Activated CD8-positive, alpha-beta T cell treated with anti-CD3 and anti-CD28 coated beads, Interleukin-2, amount 10 ng/mL, durations not matched to agents 7 days and 5 days (primary cell): ENCODE data around the gene SMNDC1. TPM values are rescaled to one million over a fixed set of nuclear protein-coding genes. Genes with fewer than 3 reads are reported as not detected.

ENCODE experiments used
- ATAC-seq: fragments of 150-1000 bp; cut with Tn5 transposase; one replicate; pipeline ENCODE4 v1.10.0; 2021; ENCODE audit warnings: moderate library complexity
- CTCF ChIA-PET: fragments of 350-600 bp; sonication (Branson Sonifier 250); formaldehyde crosslinking; loops from one replicate; lab custom pipeline; 2021; ENCODE audit warnings: antibody characterized with exemption; lab: Charles Lee
- POLR2A ChIA-PET: fragments of 350-600 bp; sonication (Branson Sonifier 250); formaldehyde crosslinking; loops from one replicate; lab custom pipeline; 2021; ENCODE audit warnings: antibody characterized with exemption; lab: Charles Lee
- DNase-seq: peaks from one replicate; pipeline ENCODE4 v3.0.0-alpha.2; 2020
- H3K27ac Mint-ChIP-seq: one replicate; pipeline ENCODE4 v1.8.0; 2021; ENCODE audit warnings: mild to moderate bottlenecking, mixed read lengths
- H3K27me3 Mint-ChIP-seq: one replicate; pipeline ENCODE4 v1.8.0; 2021; ENCODE audit warnings: low read depth, mixed read lengths
- H3K36me3 Mint-ChIP-seq: one replicate; pipeline ENCODE4 v1.8.0; 2021; ENCODE audit warnings: low read depth, mixed read lengths
- H3K4me1 Mint-ChIP-seq: one replicate; pipeline ENCODE4 v1.8.0; 2021; ENCODE audit warnings: low read depth, mixed read lengths
- H3K4me3 Mint-ChIP-seq: one replicate; pipeline ENCODE4 v1.8.0; 2021; ENCODE audit warnings: mild to moderate bottlenecking, mixed read lengths
- H3K9me3 Mint-ChIP-seq: one replicate; pipeline ENCODE4 v1.8.0; 2022; ENCODE audit warnings: mixed read lengths; ENCODE audit not compliant: insufficient read depth
- total RNA-seq, 2 experiments: library from RNA; stranded (reverse); gene quantifications; one replicate each; pipeline ENCODE4 v1.2.3, GENCODE V29; 2021

SMNDC1 gene
- total RNA-seq, 2 experiments from 2014 or later = 37.5 to 37.8 TPM

DNA sequence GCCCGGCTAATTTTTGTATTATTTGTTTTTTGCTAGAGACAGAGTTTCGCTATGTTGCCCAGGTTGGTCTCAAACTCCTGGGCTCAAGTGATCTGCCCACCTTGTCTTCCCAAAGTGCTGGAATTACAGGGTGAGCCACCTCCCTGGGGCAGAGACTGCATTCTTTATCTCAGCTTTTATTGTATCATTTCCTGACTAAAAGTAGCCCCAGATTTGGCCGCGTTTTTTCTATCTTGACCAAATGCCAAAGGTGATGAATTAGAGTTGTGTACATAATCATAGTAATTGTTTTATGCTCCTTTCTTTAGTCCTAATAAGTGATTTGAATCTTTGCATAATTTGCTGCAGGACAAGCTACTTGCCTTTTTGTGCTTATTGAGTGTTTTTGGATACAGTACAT is 3.1 kb upstream of the SMNDC1 start:
- CTCF ChIA-PET = interaction anchor here (0.8 to 5.8 kb wide), 9 partner anchors 22 to 292 kb away, joined by 3 to 64 read pairs (median 31); partner anchors contain the start of gene SMC3
- H3K4me3 Mint-ChIP-seq = no peak overlapping the region

DNA sequence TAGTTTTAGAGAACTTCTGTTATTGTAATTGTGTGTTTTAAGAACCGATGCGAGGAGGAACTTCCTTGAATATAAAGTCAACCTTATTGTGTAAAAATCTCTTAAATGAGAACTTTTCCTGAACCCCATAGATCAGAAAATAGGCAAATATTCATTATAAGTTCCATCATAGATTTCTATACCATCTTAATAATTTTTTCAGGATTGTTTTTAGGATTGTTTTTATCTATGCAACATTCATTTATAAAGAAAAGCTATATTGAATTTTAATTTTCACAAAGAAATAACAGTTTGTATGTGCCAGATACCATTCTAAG is 1.7 kb upstream of the SMNDC1 start:
- CTCF ChIA-PET = interaction anchor here (0.7 to 5.8 kb wide), 23 partner anchors 16 to 375 kb away, joined by 3 to 64 read pairs (median 5); partner anchors contain the start of gene SMC3
- Mint-ChIP-seq H3K36me3 (peaks cover 26% of the 10 kb centered on the region), H3K4me3 (no peak overlapping the region), H3K27ac (no peak overlapping the region), H3K9me3 (no peaks in the 10 kb centered on the region), H3K4me1 (peaks cover 45% of the 10 kb centered on the region), H3K27me3 (peaks cover 5% of the 10 kb centered on the region)
- no peak for ATAC-seq
- POLR2A ChIA-PET = interaction anchor here (0.9 kb wide), 1 partner anchor 195 kb away, joined by 3 read pairs; no protein-coding TSS in a partner anchor
- DNase-seq = no peak

More for the DNA sequence above, 3.1 kb upstream of the SMNDC1 start:
- H3K27me3 Mint-ChIP-seq = peaks cover 6% of the 10 kb centered on the region
- POLR2A ChIA-PET = no interaction called here
- no peak overlapping the region for H3K27ac Mint-ChIP-seq
- peaks cover 12% of the 10 kb centered on the region for H3K36me3 Mint-ChIP-seq
- ATAC-seq (no peak), DNase-seq (no peak)
- H3K9me3 Mint-ChIP-seq = no peaks in the 10 kb centered on the region
- H3K4me1 Mint-ChIP-seq = peaks cover 36% of the 10 kb centered on the region

DNA sequence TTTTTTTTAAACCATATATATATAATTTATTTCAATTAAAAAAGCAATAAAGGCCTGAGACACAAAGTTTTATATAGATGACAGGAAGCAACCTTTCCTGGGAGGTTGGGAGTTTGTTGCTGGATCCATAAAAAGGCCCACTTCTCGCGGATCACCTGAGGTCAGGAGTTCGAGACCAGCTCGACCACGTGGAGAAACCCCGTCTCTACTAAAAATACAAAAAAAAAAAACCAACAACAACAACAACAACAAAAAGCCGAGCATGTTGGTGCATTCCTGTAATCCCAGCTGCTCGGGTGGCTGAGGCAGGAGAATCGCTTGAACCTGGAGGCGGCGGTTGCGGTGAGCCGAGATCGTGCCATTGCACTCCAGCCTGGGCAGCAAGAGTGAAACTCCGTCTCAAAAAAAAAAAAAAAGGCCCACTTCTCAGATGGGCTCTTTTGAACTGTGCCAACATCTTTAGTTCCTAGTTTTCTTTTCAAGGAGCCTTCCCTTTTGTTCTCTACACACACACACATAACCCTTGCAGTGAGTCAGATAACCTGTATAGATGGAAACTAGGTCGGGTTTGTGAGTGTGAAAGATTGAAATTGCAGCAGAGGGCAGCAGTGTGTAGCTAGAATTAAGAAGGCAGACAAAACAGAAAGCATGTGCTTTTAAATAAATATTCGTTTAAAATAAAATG is 1.2 kb upstream of the SMNDC1 start:
- H3K36me3 Mint-ChIP-seq = peaks cover 31% of the 10 kb centered on the region
- H3K4me1 Mint-ChIP-seq = peaks cover 45% of the 10 kb centered on the region
- ChIA-PET POLR2A (interaction anchor here (0.8 to 2.2 kb wide), 6 partner anchors 10 to 241 kb away, joined by 3 to 10 read pairs (median 3); no protein-coding TSS in a partner anchor), CTCF (interaction anchor here (0.7 to 5.8 kb wide), 33 partner anchors 10 to 547 kb away, joined by 3 to 64 read pairs (median 5); partner anchors contain the start of gene SMC3)
- H3K27me3 Mint-ChIP-seq = peaks cover 5% of the 10 kb centered on the region
- peak; percentile 52 for ATAC-seq
- no peaks in the 10 kb centered on the region for H3K9me3 Mint-ChIP-seq
- H3K4me3 Mint-ChIP-seq = peak overlapping the region; percentile 95
- peak; percentile 77 for DNase-seq
- H3K27ac Mint-ChIP-seq = peak overlapping the region; percentile 97

DNA sequence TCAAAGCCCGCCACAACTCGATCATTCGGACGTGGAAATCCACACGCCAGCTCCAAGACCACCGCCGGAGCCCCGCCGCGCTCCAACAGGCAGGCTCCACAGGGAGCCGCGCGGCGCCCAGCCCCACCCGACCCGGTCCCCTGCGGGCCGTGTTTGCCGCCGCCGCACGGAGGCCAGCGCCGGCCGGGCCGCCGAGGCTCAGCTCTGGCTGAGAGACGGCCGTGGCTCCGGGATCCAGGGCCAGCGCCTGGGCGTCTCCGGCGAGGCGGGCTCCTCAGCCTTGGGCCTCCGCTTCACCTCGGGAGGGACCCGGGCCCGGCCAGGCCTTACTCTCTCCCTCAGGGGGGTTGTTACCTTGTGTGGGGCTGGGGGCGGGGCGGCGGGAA is 333 bp downstream of the SMNDC1 start:
- ATAC-seq (peak; percentile 75), DNase-seq (no peak)
- no peaks in the 10 kb centered on the region for H3K27me3 Mint-ChIP-seq
- POLR2A ChIA-PET = interaction anchor here (0.6 to 2.2 kb wide), 5 partner anchors 8 to 292 kb away, joined by 3 to 10 read pairs (median 3); no protein-coding TSS in a partner anchor
- peak overlapping the region; percentile 95 for H3K4me3 Mint-ChIP-seq
- CTCF ChIA-PET = interaction anchor here (1.0 to 5.8 kb wide), 23 partner anchors 9 to 367 kb away, joined by 3 to 64 read pairs (median 6); partner anchors contain the start of gene SMC3
- H3K9me3 Mint-ChIP-seq = no peaks in the 10 kb centered on the region
- H3K4me1 Mint-ChIP-seq = peaks cover 48% of the 10 kb centered on the region
- peaks cover 38% of the 10 kb centered on the region for H3K36me3 Mint-ChIP-seq
- peak overlapping the region; percentile 97 for H3K27ac Mint-ChIP-seq

DNA sequence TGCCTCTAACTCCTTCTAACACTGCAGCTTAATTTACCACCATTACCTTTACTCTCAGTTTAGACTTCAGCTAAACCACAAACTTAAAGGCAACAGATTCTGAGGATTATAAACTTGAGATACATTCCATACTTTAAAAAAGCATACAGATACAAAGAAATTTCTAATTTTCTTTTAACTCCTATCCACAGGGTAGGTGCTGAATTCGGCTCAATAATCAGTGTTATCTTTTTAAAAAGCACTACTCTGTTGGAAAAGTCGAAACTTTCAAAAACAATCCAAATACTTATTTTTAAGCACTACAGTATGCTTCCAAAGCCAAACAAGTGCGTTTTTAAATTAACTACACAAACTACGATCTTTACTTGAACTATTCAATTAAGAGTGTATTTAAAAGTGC is 1.0 kb downstream of the SMNDC1 start:
- peaks cover 51% of the 10 kb centered on the region for H3K4me1 Mint-ChIP-seq
- peak overlapping the region; percentile 95 for H3K4me3 Mint-ChIP-seq
- peaks cover 45% of the 10 kb centered on the region for H3K36me3 Mint-ChIP-seq
- POLR2A ChIA-PET = interaction anchor here (0.6 to 2.2 kb wide), 4 partner anchors 7 to 292 kb away, joined by 3 to 10 read pairs (median 4); partner anchors contain the start of gene SMC3
- CTCF ChIA-PET = interaction anchor here (1.0 to 5.8 kb wide), 10 partner anchors 8 to 304 kb away, joined by 3 to 64 read pairs (median 20); partner anchors contain the start of gene SMC3
- DNase-seq = no peak
- peak overlapping the region; percentile 85 for H3K27ac Mint-ChIP-seq
- H3K27me3 Mint-ChIP-seq = no peaks in the 10 kb centered on the region
- H3K9me3 Mint-ChIP-seq = no peaks in the 10 kb centered on the region
- no peak for ATAC-seq

DNA sequence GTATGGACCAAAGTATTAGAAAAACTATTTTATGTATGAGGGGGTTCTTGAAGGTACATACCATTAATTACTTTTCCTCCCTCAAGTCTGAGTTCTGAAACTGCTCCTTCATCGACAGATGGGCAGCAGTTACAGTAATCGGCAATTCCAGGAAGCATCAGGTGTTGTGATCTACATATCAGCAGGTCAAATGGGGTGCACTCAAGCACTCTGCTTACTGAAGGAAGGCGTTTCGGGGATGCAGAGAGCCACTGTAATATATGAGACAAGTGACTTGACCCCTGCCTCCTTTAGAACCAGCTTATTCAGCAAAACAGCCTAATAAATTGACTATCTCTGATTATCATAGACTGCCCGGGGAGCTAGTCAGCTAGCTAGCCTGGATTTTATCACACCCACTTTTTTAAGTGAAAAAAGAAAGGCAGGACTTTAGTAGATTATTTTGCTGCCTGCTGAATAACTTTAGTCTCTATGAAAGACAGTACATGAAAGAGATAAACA is 4.2 kb downstream of the SMNDC1 start:
- CTCF ChIA-PET = interaction anchor here (1.7 to 1.8 kb wide), 2 partner anchors 91 to 372 kb away, joined by 4 to 7 read pairs; no protein-coding TSS in a partner anchor
- Mint-ChIP-seq H3K4me1 (peaks cover 47% of the 10 kb centered on the region), H3K36me3 (peaks cover 68% of the 10 kb centered on the region), H3K4me3 (no peak overlapping the region), H3K27me3 (no peaks in the 10 kb centered on the region), H3K27ac (no peak overlapping the region), H3K9me3 (no peaks in the 10 kb centered on the region)
- no peak for DNase-seq
- POLR2A ChIA-PET = interaction anchor here (0.5 kb wide), 1 partner anchor 122 kb away, joined by 3 read pairs; no protein-coding TSS in a partner anchor
- ATAC-seq = no peak

DNA sequence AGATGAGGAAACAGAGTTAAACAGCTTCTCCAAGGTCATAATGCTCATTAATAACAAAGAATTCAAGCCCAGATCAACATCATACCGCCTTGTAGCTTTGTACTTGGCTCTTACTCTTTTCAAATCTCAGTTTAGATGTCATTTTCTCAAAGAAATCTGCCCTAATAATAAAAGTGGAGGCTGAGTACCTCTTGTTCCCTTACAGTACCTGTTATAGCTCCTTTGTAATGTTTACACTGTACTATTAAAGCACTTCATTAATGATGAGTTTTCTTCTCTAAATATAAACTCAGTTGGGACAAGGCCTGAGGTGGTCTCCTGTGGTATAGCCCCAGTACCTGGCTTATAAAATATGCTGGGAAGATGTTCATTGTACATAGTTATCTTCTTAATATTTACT is 7.8 kb downstream of the SMNDC1 start:
- Mint-ChIP-seq H3K36me3 (peaks cover 73% of the 10 kb centered on the region), H3K27ac (no peak overlapping the region)

DNA sequence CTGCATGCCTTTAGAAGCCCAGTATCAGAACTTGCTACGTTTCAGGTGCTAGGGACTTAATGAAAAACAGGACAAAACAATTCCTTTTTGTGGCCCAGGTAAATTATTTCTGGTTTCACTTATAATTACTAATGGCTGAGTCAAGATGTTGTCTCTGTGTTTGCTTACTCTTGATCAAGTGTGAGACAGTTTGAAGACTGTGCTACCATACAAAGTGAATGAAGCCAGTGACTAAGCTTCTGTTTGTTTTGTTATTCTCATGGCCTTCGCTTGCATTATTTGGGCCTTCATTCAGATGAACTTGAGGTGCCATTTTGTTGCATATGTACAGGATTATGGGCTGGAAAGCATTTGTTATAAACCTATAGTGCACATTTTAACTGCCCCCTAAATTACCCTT is 17.9 kb downstream of the SMNDC1 start:
- DNase-seq (no peak), ATAC-seq (no peak)
- Mint-ChIP-seq H3K27ac (no peak overlapping the region), H3K27me3 (no peaks in the 10 kb centered on the region), H3K9me3 (no peaks in the 10 kb centered on the region), H3K4me3 (no peak overlapping the region), H3K4me1 (no peaks in the 10 kb centered on the region), H3K36me3 (peaks cover 25% of the 10 kb centered on the region)
- ChIA-PET CTCF (interaction anchor here (1.4 kb wide), 1 partner anchor 149 kb away, joined by 5 read pairs; no protein-coding TSS in a partner anchor), POLR2A (no interaction called here)

More for the DNA sequence above, 7.8 kb downstream of the SMNDC1 start:
- H3K27me3 Mint-ChIP-seq = no peaks in the 10 kb centered on the region
- POLR2A ChIA-PET = interaction anchor here (1.8 kb wide), 1 partner anchor 8 kb away, joined by 10 read pairs; the partner anchor contains the start of gene SMNDC1
- no peak for DNase-seq
- CTCF ChIA-PET = interaction anchor here (1.5 to 2.0 kb wide), 3 partner anchors 12 to 159 kb away, joined by 3 to 10 read pairs (median 6); no protein-coding TSS in a partner anchor
- no peaks in the 10 kb centered on the region for H3K9me3 Mint-ChIP-seq
- H3K4me1 Mint-ChIP-seq = peaks cover 25% of the 10 kb centered on the region
- no peak overlapping the region for H3K4me3 Mint-ChIP-seq
- no peak for ATAC-seq

DNA sequence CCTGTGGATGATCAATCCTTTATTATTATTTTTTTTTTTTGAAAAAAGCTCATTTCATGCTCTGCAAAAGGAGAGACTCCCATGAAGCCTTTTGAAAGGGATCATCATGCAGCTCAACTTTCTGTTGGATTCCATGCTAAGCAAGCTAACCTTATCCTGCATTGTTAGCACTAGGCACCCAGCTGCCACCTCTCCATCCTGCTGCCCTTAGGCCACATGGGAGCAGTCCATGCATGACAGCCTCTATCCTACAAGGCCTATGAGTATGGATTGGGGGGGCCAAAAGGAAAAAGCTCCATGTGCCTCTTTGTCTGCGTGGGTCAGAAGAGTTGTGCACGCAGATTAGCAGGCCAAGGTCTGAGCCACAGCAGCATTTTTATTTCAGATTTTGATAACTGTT is 19.2 kb downstream of the SMNDC1 start:
- Mint-ChIP-seq H3K27ac (no peak overlapping the region), H3K36me3 (peaks cover 21% of the 10 kb centered on the region), H3K4me3 (no peak overlapping the region), H3K9me3 (no peaks in the 10 kb centered on the region), H3K27me3 (no peaks in the 10 kb centered on the region), H3K4me1 (no peaks in the 10 kb centered on the region)
- DNase-seq (no peak), ATAC-seq (no peak)
- ChIA-PET POLR2A (interaction anchor here (0.6 to 1.5 kb wide), 2 partner anchors 22 to 283 kb away, joined by 3 read pairs; no protein-coding TSS in a partner anchor), CTCF (interaction anchor here (0.7 to 4.1 kb wide), 6 partner anchors 11 to 1752 kb away, joined by 3 to 17 read pairs (median 3); no protein-coding TSS in a partner anchor)

DNA sequence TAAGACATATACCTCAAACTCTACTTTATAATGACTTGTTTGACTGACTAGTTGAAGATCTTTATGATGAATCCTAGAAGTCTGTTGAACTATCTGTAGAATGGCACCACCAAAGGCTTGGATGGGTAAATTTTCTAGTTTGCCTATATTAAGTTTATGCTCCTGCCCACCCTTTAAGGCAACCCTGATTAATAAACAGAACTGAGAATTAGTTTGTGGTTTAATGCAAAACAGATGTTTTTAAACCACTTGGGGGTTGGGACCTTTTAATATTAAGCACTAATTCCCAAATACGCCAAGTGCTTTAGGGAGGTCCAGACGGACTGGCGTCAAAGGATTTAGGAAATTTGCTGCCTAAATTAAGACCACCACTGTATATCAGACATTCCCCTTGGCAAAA is 20.5 kb downstream of the SMNDC1 start:
- Mint-ChIP-seq H3K4me3 (no peak overlapping the region), H3K27ac (no peak overlapping the region), H3K9me3 (no peaks in the 10 kb centered on the region), H3K36me3 (peaks cover 17% of the 10 kb centered on the region), H3K27me3 (no peaks in the 10 kb centered on the region), H3K4me1 (peaks cover 2% of the 10 kb centered on the region)
- POLR2A ChIA-PET = no interaction called here
- ATAC-seq = no peak
- DNase-seq = no peak
- CTCF ChIA-PET = interaction anchor here (0.6 to 4.1 kb wide), 3 partner anchors 12 to 146 kb away, joined by 3 to 17 read pairs (median 3); no protein-coding TSS in a partner anchor

DNA sequence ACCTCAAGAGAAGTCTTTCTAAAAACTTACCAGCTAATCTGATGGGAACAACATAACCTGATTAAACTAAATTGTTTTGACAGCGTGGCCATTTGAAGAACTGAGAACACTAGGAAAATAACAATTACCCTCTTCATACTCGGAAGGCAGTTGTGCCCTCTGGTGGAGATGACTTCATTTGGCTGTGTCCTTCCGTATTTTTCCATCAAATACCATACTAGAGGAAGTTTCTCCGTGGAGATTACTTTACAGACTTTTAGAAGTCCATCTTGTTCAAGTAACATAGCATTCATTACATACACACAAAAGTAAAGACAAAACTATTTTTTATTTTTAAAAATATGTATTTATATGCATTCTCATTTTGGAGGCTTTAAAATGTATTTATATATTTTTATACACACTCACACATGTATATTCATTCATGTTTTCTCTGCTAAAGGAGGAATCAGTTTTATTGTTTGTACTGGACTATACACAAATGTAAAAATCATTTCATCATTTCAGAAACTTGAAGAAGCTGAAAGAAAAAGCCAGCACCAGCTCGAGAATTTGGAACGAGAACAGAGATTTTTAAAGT is 25.2 kb downstream of the SMNDC1 start:
- DNase-seq = peak; percentile 58
- peaks cover 19% of the 10 kb centered on the region for H3K27me3 Mint-ChIP-seq
- H3K4me1 Mint-ChIP-seq = peaks cover 17% of the 10 kb centered on the region
- peaks cover under 1% of the 10 kb centered on the region for H3K36me3 Mint-ChIP-seq
- H3K27ac Mint-ChIP-seq = no peak overlapping the region
- ChIA-PET POLR2A (interaction anchor here (0.6 kb wide), 1 partner anchor 69 kb away, joined by 3 read pairs; no protein-coding TSS in a partner anchor), CTCF (interaction anchor here (0.6 to 3.5 kb wide), 33 partner anchors 10 to 402 kb away, joined by 3 to 89 read pairs (median 4); partner anchors contain the start of genes MXI1 and SMNDC1)
- no peak overlapping the region for H3K4me3 Mint-ChIP-seq
- H3K9me3 Mint-ChIP-seq = no peaks in the 10 kb centered on the region
- ATAC-seq = peak; percentile 53
